H1 (cell line): ENCODE results near the gene ZBTB25. TPM values are rescaled to one million over a fixed set of nuclear protein-coding genes. Genes with fewer than 3 reads are reported as not detected.

ENCODE experiments used
- CTCF ChIA-PET: fragments of 300-600 bp; sonication (Branson Sonifier 250); formaldehyde crosslinking; loops from one replicate; lab custom pipeline; 2021; ENCODE audit not compliant: partially characterized antibody; lab: Charles Lee
- POLR2A ChIA-PET: fragments of 300-600 bp; sonication (Branson Sonifier 250); formaldehyde crosslinking; loops from one replicate; lab custom pipeline; 2021; ENCODE audit warnings: inconsistent platforms; ENCODE audit not compliant: partially characterized antibody; lab: Charles Lee
- DNase-seq, 2 experiments: peaks; one replicate each; pipeline versions ENCODE4 v3.0.0 to v3.0.0-alpha.2; 2010 to 2022; ENCODE audit warnings: low spot score in 2 of 2, low read depth in 1 of 2, mixed read lengths in 1 of 2
- FAIRE-seq: peaks from 2 replicates; lab custom pipeline; 2011; peaks lifted over from hg19 to GRCh38; lab: Jason Lieb, UNC
- H2AFZ ChIP-seq: 2 replicates; pipeline ENCODE4 v1.8.1; 2012; ENCODE audit warnings: low read length, inconsistent platforms
- H2AK5ac ChIP-seq: 2 replicates; pipeline ENCODE4 v1.6.1; 2013; ENCODE audit warnings: low read depth, low read length
- H2BK120ac ChIP-seq: replicated peaks from 2 replicates; pipeline ENCODE3; 2013; ENCODE audit warnings: low read depth, low read length, inconsistent platforms
- H2BK12ac ChIP-seq: 2 replicates; pipeline ENCODE4 v1.6.1; 2013; ENCODE audit warnings: low read depth, low read length
- H2BK15ac ChIP-seq: 2 replicates; pipeline ENCODE4 v1.6.1; 2013; ENCODE audit warnings: low read length
- H2BK20ac ChIP-seq: 2 replicates; pipeline ENCODE4 v1.6.1; 2013; ENCODE audit warnings: low read length
- H2BK5ac ChIP-seq: 2 replicates; pipeline ENCODE4 v1.6.1; 2013; ENCODE audit warnings: low read depth, low read length
- H3K14ac ChIP-seq: 2 replicates; pipeline ENCODE4 v1.6.1; 2013; ENCODE audit warnings: inconsistent platforms; ENCODE audit not compliant: insufficient read length
- H3K18ac ChIP-seq: 2 replicates; pipeline ENCODE4 v1.6.1; 2013; ENCODE audit warnings: low read length; ENCODE audit errors: extremely low read depth
- H3K23ac ChIP-seq: 2 replicates; pipeline ENCODE4 v1.6.1; 2013; ENCODE audit warnings: inconsistent platforms; ENCODE audit not compliant: insufficient read length
- H3K23me2 ChIP-seq: 2 replicates; pipeline ENCODE4 v1.6.1; 2013; ENCODE audit warnings: low read depth, low read length
- H3K27ac ChIP-seq: 2 replicates; pipeline ENCODE4 v1.6.1; 2011; ENCODE audit warnings: low read depth, low read length, inconsistent platforms
- H3K27me3 ChIP-seq, 4 experiments: replicated peaks in 1 of 4; 1 replicate in 1 of 4; 2 replicates in 3 of 4; pipeline versions ENCODE4 v1.6.1 to v1.8.1; 2011 to 2013; ENCODE audit warnings: low read length in 3 of 4, mild to moderate bottlenecking in 3 of 4, inconsistent platforms in 2 of 4, mixed read lengths in 2 of 4, moderate library complexity in 1 of 4; ENCODE audit not compliant: control insufficient read depth in 3 of 4, insufficient read depth in 3 of 4; ENCODE audit errors: extremely low read depth in 1 of 4
- H3K36me3 ChIP-seq, 4 experiments: 2 replicates each; pipeline versions ENCODE4 v1.6.1 to v1.8.1; 2011 to 2013; ENCODE audit warnings: mild to moderate bottlenecking in 4 of 4, low read length in 3 of 4, moderate library complexity in 2 of 4, control low read depth in 1 of 4, inconsistent platforms in 1 of 4; ENCODE audit not compliant: insufficient read depth in 4 of 4, control insufficient read depth in 2 of 4
- H3K4ac ChIP-seq: replicated peaks from 2 replicates; pipeline ENCODE3; 2013; ENCODE audit warnings: low read length, low read depth, mixed read lengths, inconsistent platforms; ENCODE audit not compliant: insufficient read length
- H3K4me1 ChIP-seq, 4 experiments: replicated peaks in 1 of 4; 1 replicate in 1 of 4; 2 replicates in 3 of 4; pipeline versions ENCODE4 v1.6.1 to v1.8.1; 2011 to 2013; ENCODE audit warnings: low read length in 3 of 4, inconsistent platforms in 2 of 4, mixed read lengths in 1 of 4; ENCODE audit not compliant: insufficient read depth in 4 of 4, control insufficient read depth in 3 of 4
- H3K4me2 ChIP-seq, 2 experiments: 2 replicates each; pipeline versions ENCODE4 v1.6.1 to v1.8.1; 2011 to 2013; ENCODE audit warnings: low read depth in 2 of 2, low read length in 2 of 2, control low read depth in 1 of 2, inconsistent platforms in 1 of 2, mild to moderate bottlenecking in 1 of 2; ENCODE audit not compliant: insufficient read depth in 1 of 2
- H3K4me3 ChIP-seq, 4 experiments: fragments of 200-600, 300-600 bp in 1 of 4; sonication (generic), shearing (Covaris generic), sonication (Bioruptor Twin) in 1 of 4; 2 replicates each; pipeline versions ENCODE4 v1.5.1 to v1.8.1; 2011 to 2016; ENCODE audit warnings: low read length in 4 of 4, low read depth in 3 of 4, control low read depth in 2 of 4, inconsistent platforms in 2 of 4, mild to moderate bottlenecking in 2 of 4, mixed read lengths in 1 of 4, moderate library complexity in 1 of 4; ENCODE audit not compliant: insufficient read depth in 2 of 4; ENCODE audit errors: extremely low read depth in 1 of 4
- H3K56ac ChIP-seq: replicated peaks from 2 replicates; pipeline ENCODE3; 2013; ENCODE audit warnings: low read depth, mild to moderate bottlenecking, mixed read lengths, low read length, inconsistent platforms; ENCODE audit not compliant: insufficient read length
- H3K79me1 ChIP-seq: 2 replicates; pipeline ENCODE4 v1.6.1; 2013; ENCODE audit warnings: low read depth, low read length, control low read depth
- H3K79me2 ChIP-seq, 2 experiments: 2 replicates each; pipeline versions ENCODE4 v1.6.1 to v1.8.1; 2012 to 2013; ENCODE audit warnings: low read length in 2 of 2, mild to moderate bottlenecking in 2 of 2, inconsistent platforms in 1 of 2; ENCODE audit not compliant: insufficient read depth in 2 of 2, control insufficient read depth in 1 of 2
- H3K9ac ChIP-seq, 4 experiments: replicated peaks in 1 of 4; 1 replicate in 1 of 4; 2 replicates in 3 of 4; pipeline versions ENCODE4 v1.6.1 to v1.8.1; 2011 to 2013; ENCODE audit warnings: low read depth in 3 of 4, low read length in 3 of 4, control low read depth in 2 of 4, mild to moderate bottlenecking in 2 of 4, moderate library complexity in 2 of 4, inconsistent platforms in 1 of 4; ENCODE audit errors: extremely low read depth in 1 of 4
- H3K9me3 ChIP-seq, 2 experiments: 2 replicates each; pipeline versions ENCODE4 v1.6.1 to v1.8.1; 2012 to 2013; ENCODE audit warnings: mild to moderate bottlenecking in 2 of 2, moderate library complexity in 2 of 2, control low read depth in 1 of 2, inconsistent platforms in 1 of 2, low read depth in 1 of 2, low read length in 1 of 2, mixed read lengths in 1 of 2; ENCODE audit not compliant: insufficient read depth in 2 of 2
- H4K20me1 ChIP-seq, 2 experiments: replicated peaks in 1 of 2; 2 replicates each; pipeline versions ENCODE3 to v1.8.1; 2011 to 2013; ENCODE audit warnings: inconsistent platforms in 2 of 2, low read length in 2 of 2, mild to moderate bottlenecking in 1 of 2; ENCODE audit not compliant: insufficient read depth in 2 of 2, control insufficient read depth in 1 of 2
- H4K5ac ChIP-seq: 2 replicates; pipeline ENCODE4 v1.6.1; 2013; ENCODE audit warnings: low read length, low read depth, mixed read lengths, inconsistent platforms; ENCODE audit not compliant: insufficient read length
- H4K8ac ChIP-seq: 2 replicates; pipeline ENCODE4 v1.8.0; 2013; ENCODE audit warnings: mild to moderate bottlenecking, moderate library complexity, low read length, inconsistent platforms; ENCODE audit not compliant: insufficient read depth; ENCODE audit errors: extremely low read depth
- H4K91ac ChIP-seq: replicated peaks from 2 replicates; pipeline ENCODE3; 2013; ENCODE audit warnings: low read length, mixed read lengths, inconsistent platforms; ENCODE audit not compliant: insufficient read length
- SIN3A ChIP-seq, 2 experiments: IDR thresholded peaks in 1 of 2; conservative IDR thresholded peaks in 1 of 2; 2 replicates each; pipeline ENCODE4 v1.6.1; 2011 to 2012; ENCODE audit warnings: low read length in 2 of 2, improper control_type of control experiment in 1 of 2, low read depth in 1 of 2, mild to moderate bottlenecking in 1 of 2
- WGBS, 2 experiments: shearing (Covaris generic) in 1 of 2; methylation state at CpG; one replicate each; pipeline versions ENCODE4 v1.1.6 to v1.1.7; 2013 to 2015; ENCODE audit warnings: low lambda C conversion rate in 2 of 2, mixed read lengths in 2 of 2, inconsistent platforms in 1 of 2, low coverage in 1 of 2, missing lambda C conversion rate in 1 of 2; ENCODE audit not compliant: insufficient replicate concordance in 2 of 2, insufficient coverage in 1 of 2, insufficient read length in 1 of 2; ENCODE audit errors: extremely low coverage in 1 of 2, missing lambda C conversion rate in 1 of 2; 5-methylcytosine and 5-hydroxymethylcytosine counted together
- polyA plus RNA-seq, 7 experiments: library from polyadenylated mRNA; depleted of rRNA in 3 of 7; stranded (reverse) in 5 of 7; unstranded in 2 of 7; fragments of >200 nt in 5 of 7; fragments of 200-250 nt in 2 of 7; gene quantifications; 1 replicate in 5 of 7; 2 replicates in 1 of 7; 4 replicates in 1 of 7; pipeline versions ENCODE4 v1.2.1 to v1.2.3, GENCODE V29; 2011 to 2013; ENCODE audit warnings: missing spikeins in 2 of 7, mixed read lengths in 2 of 7
- total RNA-seq: library from RNA; stranded (reverse); fragmentation: NEBNext Ultra II Directional; extraction: Animal tissue kit (Norgen Biotek cat#: 25700); gene quantifications from 2 replicates; pipeline ENCODE4 v1.2.1, GENCODE V29; 2021

Gene ZBTB25
- total and polyA plus RNA-seq, 2 of the 8 experiments (the other 6 are each of a cell fraction or from before 2014, with no cell fraction given), result 5.4 to 11.4 TPM

DNA sequence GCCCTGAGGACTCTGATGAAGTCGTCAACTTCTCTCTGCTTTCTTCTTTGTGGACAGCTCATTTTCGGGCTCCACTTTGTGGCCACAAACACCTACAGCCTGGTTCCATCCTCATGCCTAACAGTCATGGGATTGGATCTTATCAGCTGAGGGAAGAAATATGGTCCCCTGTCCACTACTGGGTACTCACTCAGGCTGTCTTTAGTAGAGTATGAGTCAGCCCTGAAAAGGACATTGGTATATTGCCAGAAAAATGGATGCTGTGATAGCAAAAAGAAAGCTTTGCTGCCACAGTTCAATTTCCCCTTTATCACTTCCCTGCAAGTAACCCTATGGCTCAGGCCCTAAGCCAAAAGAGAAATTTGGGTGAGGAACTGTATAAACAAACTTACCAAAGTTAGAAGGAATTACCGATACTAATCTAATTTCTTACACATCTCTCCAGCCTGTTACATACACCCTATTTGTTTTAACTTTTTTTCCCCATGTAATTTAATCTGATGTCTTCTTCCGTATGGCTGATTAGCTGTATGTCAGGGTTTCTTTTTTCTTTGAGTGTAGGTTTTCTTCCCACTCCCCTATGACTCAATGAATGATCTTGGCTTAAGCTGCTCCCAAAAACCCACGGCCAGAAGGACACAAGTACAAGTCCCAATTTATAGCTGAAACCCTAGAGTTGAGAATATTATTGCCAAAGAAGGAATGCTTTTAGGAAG lies 86.4 kb downstream of the ZBTB25 start:
- FAIRE-seq (no peak), DNase-seq (no peak)
- no peaks in the 10 kb centered on the region for H3K4me1 ChIP-seq
- H2BK12ac ChIP-seq, result no peak overlapping the region
- H3K4me2 ChIP-seq, result no peak overlapping the region
- no peak overlapping the region for H3K14ac ChIP-seq
- H3K4ac ChIP-seq, result no peak overlapping the region
- WGBS, 2 experiments, result 90% methylated on average over 5 of the region's 5 CpGs; no CpG with 5 or more reads in 1 of the 2 experiments
- H3K23me2 ChIP-seq, result no peaks in the 10 kb centered on the region
- no peak overlapping the region for H3K4me3 ChIP-seq
- H4K5ac ChIP-seq, result no peak overlapping the region
- H3K27me3 ChIP-seq, result no peaks in the 10 kb centered on the region
- no peak for TF ChIP-seq SIN3A (conservative IDR thresholded peaks at IDR 0.05 in 1 of 2, IDR thresholded peaks at IDR 0.05 in 1 of 2; ENCODE audit: low read depth in 1 of 2, low read length in 2 of 2)
- TF ChIP-seq, all 59 proteins: peak for 0
- no peak overlapping the region for H3K56ac ChIP-seq
- H4K20me1 ChIP-seq, result peaks cover 0 to 3% of the 10 kb centered on the region in 2 experiments
- no peak overlapping the region for H2BK5ac ChIP-seq
- no peak overlapping the region for H2BK20ac ChIP-seq
- 0 out of 2 replicates have a peak, but pooled peaks cover 4% of the 10 kb centered on the region for H3K79me1 ChIP-seq
- no peak overlapping the region for H2AFZ ChIP-seq
- no peak overlapping the region for H4K91ac ChIP-seq
- no peak overlapping the region for H3K23ac ChIP-seq
- ChIA-PET CTCF (interaction anchor here (0.6 to 7.6 kb wide), 5 partner anchors 11 to 114 kb away, joined by 3 to 74 read pairs (median 3); no protein-coding TSS in a partner anchor), POLR2A (interaction anchor here (0.8 to 2.5 kb wide), 4 partner anchors 19 to 32 kb away, joined by 3 to 6 read pairs (median 3); no protein-coding TSS in a partner anchor)
- no peaks in the 10 kb centered on the region for H3K79me2 ChIP-seq
- no peak overlapping the region for H2BK15ac ChIP-seq
- no peak overlapping the region for H3K9ac ChIP-seq
- no peak overlapping the region for H4K8ac ChIP-seq
- no peak overlapping the region for H2BK120ac ChIP-seq
- no peaks in the 10 kb centered on the region for H3K9me3 ChIP-seq
- peaks cover 17 to 86% (median 67%) of the 10 kb centered on the region in 4 experiments for H3K36me3 ChIP-seq
- H3K18ac ChIP-seq, result no peak overlapping the region
- no peak overlapping the region for H2AK5ac ChIP-seq
- no peak overlapping the region for H3K27ac ChIP-seq
